ENCODE results near the gene ESPN.
"Not testable (repeated sequence)": the region's sequence is repeated elsewhere in the genome, so short reads cannot be mapped to it uniquely, and the experiment has no call there.

The ESPN gene

GRCh38 chr1:6483017-6483760, 58.6 kb downstream of the ESPN start:
- DNase-seq (ENCODE audit: low read depth), result no peak

- DNase-seq (ENCODE audit: low read depth), result no peak
These were observed 59.2 kb downstream of the ESPN start for GRCh38 chr1:6483761-6484117.

DNA sequence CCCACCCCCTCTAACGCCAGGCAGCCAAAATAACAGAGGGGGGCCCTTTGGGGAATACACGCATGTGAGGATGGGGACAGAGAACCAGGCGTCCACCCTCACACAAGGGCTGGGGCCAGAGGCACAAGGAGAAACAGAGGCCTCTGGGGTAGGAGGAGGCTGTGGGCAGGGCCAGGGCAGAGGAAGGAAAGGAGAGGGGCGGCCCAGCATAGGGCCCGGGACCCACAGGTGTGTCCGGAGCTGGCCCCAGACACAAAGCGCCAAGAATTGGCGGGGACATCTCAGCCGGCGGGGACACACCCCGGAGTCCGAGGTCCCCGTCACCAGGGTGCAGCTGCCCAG, 60.2 kb downstream of the ESPN start:
- DNase-seq (ENCODE audit: low read depth), result no peak

DNA sequence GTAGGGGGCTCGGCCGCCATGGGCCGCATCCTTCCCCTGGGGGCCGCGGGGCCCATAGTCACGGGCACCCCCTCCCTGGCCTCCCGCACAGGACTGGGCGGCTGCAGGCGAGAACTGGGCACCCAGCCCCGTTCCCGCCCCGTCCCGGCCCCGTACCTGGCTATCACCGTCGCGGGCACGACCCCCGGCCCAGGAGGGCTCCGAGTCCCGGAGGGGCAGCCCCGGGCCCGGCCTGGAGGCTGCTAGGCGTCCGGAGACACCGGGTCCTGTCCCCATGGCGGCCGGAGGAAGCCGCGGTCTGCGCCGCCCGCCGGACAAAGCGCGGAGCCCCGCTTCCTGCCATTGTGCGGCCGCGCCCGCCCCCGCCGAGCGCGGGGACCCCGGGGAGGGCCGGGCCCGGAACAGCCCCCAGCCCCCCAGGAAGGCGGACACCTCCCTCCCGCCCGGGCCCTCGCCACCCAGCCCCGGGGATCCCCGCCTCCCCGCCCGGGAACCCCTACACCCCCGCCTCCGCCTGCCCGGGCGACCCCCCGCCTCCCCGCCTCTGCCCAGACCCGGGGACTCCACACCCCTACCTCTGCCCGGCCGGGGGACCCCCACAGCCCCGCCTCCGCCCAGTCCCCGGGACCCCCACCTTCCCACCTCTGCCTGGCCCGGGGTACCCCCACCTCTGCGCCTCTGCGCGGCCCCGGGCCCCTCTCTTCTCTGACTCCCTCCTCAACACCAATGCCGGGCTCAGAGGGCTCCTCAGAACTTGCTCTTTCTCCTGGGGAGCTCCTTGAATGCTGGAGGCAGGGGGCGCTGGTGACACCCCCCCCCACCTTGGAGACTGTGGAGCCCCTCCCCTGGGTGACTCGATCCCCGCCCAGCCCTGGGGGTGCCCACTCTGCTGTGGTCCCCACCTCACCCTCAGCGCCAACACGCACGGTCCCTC, 60.9 kb downstream of the ESPN start:
- DNase-seq (ENCODE audit: low read depth), result no peak

GRCh38 chr1:6486433-6487011, 61.9 kb downstream of the ESPN start:
- no peak for DNase-seq (ENCODE audit: low read depth)

- DNase-seq (ENCODE audit: low read depth), result no peak
These were observed 63.4 kb downstream of the ESPN start for GRCh38 chr1:6487804-6488484.

GRCh38 chr1:6488602-6489382, 64.2 kb downstream of the ESPN start:
- no peak for DNase-seq (ENCODE audit: low read depth)

GRCh38 chr1:6489383-6489765, 64.8 kb downstream of the ESPN start:
- DNase-seq (ENCODE audit: low read depth), result no peak

DNA sequence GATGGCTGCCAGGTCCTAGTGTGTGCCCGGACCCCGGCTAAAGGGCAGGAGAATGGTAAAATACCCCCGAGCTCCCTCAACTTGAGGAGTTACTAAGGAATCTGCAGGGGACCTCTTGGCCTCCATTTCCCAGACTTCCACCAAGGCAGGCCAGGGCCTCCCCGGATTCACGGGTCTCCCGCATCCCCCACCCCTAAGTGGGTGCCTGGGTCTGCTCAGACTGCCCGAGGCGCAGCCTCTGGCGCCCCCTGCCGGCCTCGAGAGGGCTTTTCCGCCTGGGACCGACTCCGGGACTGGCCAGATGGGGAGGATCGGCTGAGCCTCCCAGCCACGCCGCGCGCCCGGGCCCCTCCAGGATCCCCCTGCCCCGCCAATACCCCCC, 65.2 kb downstream of the ESPN start:
- no peak for DNase-seq (ENCODE audit: low read depth)

DNA sequence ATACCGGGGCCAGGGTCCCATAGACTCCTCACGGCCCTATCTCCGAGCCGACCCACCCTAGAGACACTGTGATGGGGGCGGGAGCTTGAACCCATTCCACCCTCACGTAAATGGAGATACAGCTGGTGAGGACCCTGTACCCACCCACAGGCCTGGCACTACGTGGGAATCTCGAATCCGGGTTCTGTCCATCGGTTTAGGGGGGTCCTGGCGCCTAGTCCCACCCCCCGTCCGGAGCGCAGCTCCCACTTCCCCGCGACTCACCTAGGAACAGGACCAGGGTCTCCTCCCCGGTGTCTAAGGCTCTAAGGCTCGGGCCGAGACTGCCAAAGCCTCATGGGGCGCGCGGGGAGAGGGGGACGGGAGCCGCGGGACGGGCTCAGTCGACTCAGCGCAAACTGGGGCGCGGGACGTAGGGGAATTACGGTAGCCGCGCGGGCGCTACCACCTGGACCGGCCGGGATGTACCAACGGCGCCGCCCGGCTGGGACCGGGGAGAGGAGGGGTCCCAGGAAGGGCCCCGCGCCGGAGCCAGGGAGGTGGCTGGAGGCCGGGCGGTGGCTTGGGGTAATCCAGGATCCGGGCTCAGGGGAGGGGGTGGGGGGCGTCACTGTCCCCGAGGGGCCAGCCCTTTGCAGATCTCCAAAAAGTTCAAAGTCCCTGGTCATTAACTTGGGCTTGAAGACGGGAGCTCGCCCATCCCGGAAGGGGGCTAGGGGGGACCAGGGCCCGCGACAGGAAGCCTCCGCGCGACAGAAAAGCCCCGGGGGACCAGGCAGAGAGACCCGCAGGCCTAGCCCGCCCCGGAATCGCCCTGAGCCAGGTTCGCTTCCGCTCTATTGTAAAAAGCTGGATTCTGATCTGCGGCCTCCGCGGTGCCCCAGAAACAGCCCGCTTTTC, 65.9 kb downstream of the ESPN start:
- no peak for DNase-seq (ENCODE audit: low read depth)

DNA sequence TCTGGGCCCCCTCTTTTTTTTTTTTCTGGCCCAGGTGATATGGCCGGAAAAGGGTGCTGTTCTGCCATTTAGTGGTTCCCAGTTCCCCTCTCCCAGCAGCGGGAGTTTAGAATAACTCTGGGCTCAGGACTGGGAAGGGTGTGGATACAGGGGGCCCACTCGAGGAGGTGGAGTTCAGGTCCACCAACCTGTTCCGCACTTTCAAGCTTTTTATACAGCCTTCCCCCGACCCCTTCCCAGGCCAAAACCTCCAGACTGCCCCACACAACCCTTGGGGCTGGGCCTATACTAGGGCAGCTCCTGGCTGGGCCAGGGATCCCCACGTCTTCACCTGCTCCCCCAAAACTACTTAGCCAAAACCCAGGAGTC, 66.5 kb downstream of the ESPN start:
- DNase-seq (ENCODE audit: low read depth), result no peak

DNA sequence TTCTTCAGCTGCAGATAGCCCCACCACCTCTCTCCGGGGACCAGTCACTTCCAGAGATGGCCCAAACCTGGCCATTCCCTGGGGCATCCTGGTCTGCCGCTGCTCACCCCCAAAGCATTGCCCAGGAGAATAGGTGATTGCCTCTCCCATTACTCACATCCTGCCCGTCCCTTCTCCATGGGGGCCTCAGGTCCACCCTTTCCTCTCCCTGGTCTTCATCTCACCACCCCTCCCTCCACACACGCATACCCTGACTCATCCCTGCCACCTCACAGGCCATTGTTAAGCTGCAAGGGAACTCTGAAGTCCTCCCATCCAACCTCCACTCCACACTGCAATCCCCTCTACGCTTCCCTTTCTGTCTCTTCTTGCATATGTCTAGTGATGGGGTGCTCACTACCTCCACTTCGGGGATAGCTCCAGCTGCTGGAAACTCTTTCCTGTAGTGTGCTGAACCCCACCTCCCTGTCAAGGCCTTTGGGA, 66.9 kb downstream of the ESPN start, which contains the start of gene PLEKHG5:
Gene PLEKHG5, minus strand, starts transcription at position 188 of the 483 bp plus-strand sequence. CDS start 14,096 bp downstream, outside the sequence.
- DNase-seq (ENCODE audit: low read depth), result no peak

- DNase-seq (ENCODE audit: low read depth), result no peak
These were observed 67.4 kb downstream of the ESPN start for GRCh38 chr1:6491966-6492365.

- DNase-seq (ENCODE audit: low read depth), result not testable (repeated sequence)
These were observed 69.3 kb downstream of the ESPN start for GRCh38 chr1:6493834-6494223.

- DNase-seq (ENCODE audit: low read depth), result no peak
These were observed 70.1 kb downstream of the ESPN start for GRCh38 chr1:6494627-6495026.

GRCh38 chr1:6495041-6495441, 70.5 kb downstream of the ESPN start:
- no peak for DNase-seq (ENCODE audit: low read depth)

DNA sequence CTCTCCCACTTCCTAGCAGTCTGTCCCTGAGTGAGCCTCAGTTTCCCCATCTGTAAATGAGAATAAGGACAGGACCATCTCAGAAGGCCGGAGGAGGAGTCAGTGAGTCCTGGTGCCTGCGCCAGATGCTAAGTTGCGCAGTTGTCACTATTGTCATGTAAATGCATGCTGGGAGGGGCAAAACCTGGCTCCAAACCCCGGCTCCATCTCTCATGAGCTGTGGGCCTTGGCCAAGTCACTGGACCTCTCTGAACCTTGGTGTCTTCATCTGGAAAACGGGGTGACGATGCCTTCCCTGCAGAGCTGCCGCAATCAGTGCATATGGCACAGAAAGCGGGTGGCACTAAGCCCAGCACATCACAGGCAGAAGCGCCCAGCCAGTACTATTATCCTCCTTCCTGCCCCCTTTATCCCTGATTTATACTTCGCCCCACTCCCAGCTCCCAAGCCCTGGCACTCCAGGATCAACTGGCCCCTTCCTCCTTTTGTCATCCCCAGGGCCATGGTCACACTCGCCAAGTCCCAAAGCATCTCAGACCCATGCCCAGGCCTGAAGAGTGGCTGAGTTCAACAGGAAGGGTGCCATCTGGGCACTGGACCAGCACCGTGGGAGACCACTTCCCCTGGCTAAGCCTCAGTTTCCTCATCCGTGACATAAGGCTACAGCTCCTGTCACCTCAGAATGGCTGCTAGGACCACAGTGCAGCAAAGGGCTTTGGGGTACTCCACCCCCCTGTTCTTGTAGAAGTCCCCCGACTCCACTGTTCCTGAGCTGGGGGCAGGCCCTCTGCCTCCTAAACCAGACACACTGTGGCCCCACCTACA, 71.2 kb downstream of the ESPN start:
- DNase-seq (ENCODE audit: low read depth), result no peak

DNA sequence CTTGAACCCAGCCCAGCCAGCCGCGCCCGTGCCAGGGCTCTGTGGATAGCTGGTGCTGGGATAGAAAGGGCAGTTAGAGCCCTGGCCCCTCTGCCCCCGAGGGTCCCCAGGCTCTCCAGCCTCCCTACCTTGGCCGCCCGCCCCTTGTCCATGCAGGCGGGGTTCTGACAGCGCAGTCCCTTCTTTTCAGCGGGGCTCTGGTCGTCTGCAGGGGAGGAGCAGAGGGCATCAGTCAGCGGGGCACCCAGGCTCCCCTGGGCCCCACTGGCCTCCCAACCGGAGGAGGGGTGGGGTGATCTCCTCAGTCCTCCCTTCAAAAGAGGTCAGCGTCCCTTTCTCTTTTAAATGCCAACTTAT, 71.8 kb downstream of the ESPN start:
- no peak for DNase-seq (ENCODE audit: low read depth)

DNA sequence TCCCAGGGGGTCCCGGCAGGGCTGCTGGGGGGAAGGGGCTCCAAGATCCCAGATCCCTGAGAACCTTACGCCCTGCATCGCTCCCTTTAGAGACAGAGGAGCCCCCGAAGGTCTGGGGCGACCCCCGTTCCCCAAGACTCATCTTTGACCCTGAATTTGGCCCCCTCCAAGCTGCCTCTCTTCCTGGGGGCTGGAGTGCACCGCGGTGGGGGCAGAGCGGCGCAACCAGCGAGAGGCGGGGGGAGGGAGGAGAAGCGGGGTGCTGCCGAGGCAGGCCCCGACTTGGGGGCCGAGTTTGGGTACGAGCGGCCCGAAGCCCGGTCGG, 72.3 kb downstream of the ESPN start:
- no peak for DNase-seq (ENCODE audit: low read depth)

All from GM04503 (cell line).